Measurements from ENCODE around the gene ARHGEF4. TPM values are rescaled to one million over a fixed set of nuclear protein-coding genes. Genes with fewer than 3 reads are reported as not detected.

Gene ARHGEF4
- total and polyA plus RNA-seq, 2 experiments from 2014 or later = 4.6 to 16.6 TPM

GRCh38 chr2:130835766-130836015 is 1.0 kb upstream of the ARHGEF4 start (continued):
- TF ChIP-seq ZNF462 (CRISPR knock-in tag; IDR thresholded peaks at IDR 0.05) (no peak), NANOG (IDR thresholded peaks at IDR 0.05; ENCODE audit: borderline replicate concordance) (no peak)

- Histone ChIP-seq H4K20me1 (replicated peaks; ENCODE audit: insufficient read depth) (no peaks in the 10 kb centered on the region), H3K9me2 (ENCODE audit: insufficient read depth) (no peaks in the 10 kb centered on the region), H3K79me2 (replicated peaks; ENCODE audit: insufficient read depth) (no peaks in the 10 kb centered on the region), H3K36me3 (ENCODE audit: insufficient read depth) (no peaks in the 10 kb centered on the region), H3K4me1 (ENCODE audit: insufficient read depth) (peaks cover 7% of the 10 kb centered on the region; the same call in 1 of the 2 replicates), H3K4me2 (peak overlapping the region; percentile 92), H2AFZ (peak overlapping the region; percentile 95), H3K27me3 (ENCODE audit: insufficient read depth) (peaks cover 22% of the 10 kb centered on the region), H3F3A (replicated peaks; ENCODE audit: low read depth) (no peaks in the 10 kb centered on the region), H3K4me3 (peak overlapping the region; percentile 77), H3K27ac (ENCODE audit: low read depth) (no peak overlapping the region)
- Mint-ChIP-seq H3K27ac (no peak overlapping the region), H3K4me3 (peak overlapping the region; percentile 59; the same call in 2 of the 3 replicates), H3K27me3 (ENCODE audit: insufficient read depth, low read depth, poor library complexity) (peaks cover 31% of the 10 kb centered on the region), H3K36me3 (ENCODE audit: low read depth) (no peaks in the 10 kb centered on the region), H3K4me1 (peaks cover 5% of the 10 kb centered on the region), H3K9me3 (no peaks in the 10 kb centered on the region)
- DNase-seq (ENCODE audit: low spot score) (peak; percentile 32), ATAC-seq (peak; percentile 51)
- TF ChIP-seq EZH2phosphoT487 (IDR thresholded peaks at IDR 0.05; ENCODE audit: unreplicated experiment) (no peak), CTCF (conservative IDR thresholded peaks at IDR 0.05; ENCODE audit: low read depth in 2 of 2) (no peak), ETS1 (IDR thresholded peaks at IDR 0.05) (no peak), REST (IDR thresholded peaks at IDR 0.05; ENCODE audit: unreplicated experiment) (no peak), ZNF114 (CRISPR knock-in tag; IDR thresholded peaks at IDR 0.05) (no peak), EZH2 (IDR thresholded peaks at IDR 0.05; ENCODE audit: low read depth, unreplicated experiment) (peak; percentile 69), NANOG (IDR thresholded peaks at IDR 0.05; ENCODE audit: borderline replicate concordance) (no peak), ZNF331 (CRISPR knock-in tag; IDR thresholded peaks at IDR 0.05; ENCODE audit: low read depth) (no peak)
Measured at GRCh38 chr2:130837175-130837810, 579 bp downstream of the ARHGEF4 start.

Measured in GM23338 (cell line).